HepG2 (cell line): ENCODE measurements around the gene CGB3. TPM values are rescaled to one million over a fixed set of nuclear protein-coding genes. Genes with fewer than 3 reads are reported as not detected.
A peak's percentile ranks its signal among the peaks of the same experiment; 100 is the strongest.

Experiments
- ATAC-seq: fragments of 200-7000 bp; cut with Tn5 transposase; 3 replicates; pipeline ENCODE4 v1.9.1; 2020; ENCODE audit warnings: mild to moderate bottlenecking, moderate library complexity
- BruUV-seq: library from RNA; stranded (reverse); fragments of 400-500 nt; replicated peaks from 2 replicates; lab custom pipeline; 2021; lab: Mats Ljungman, UMichigan
- CTCF ChIA-PET: fragments of 300-600 bp; formaldehyde crosslinking; extraction: SDS; loops from one replicate; lab custom pipeline; 2021; ENCODE audit warnings: low total read pairs, inconsistent platforms, low intra/inter-chr PET ratio; lab: Yijun Ruan, JAX
- POLR2A ChIA-PET: fragments of 350-600 bp; sonication (Branson Sonifier 250); formaldehyde crosslinking; loops from one replicate; lab custom pipeline; 2020; ENCODE audit warnings: antibody characterized with exemption, inconsistent platforms; lab: Yijun Ruan, JAX
- DNase-seq: peaks from one replicate; pipeline ENCODE4 v3.0.0-alpha.2; 2015; ENCODE audit warnings: low spot score
- FAIRE-seq: peaks from 3 replicates; lab custom pipeline; 2011; peaks lifted over from hg19 to GRCh38; lab: Jason Lieb, UNC
- H2AFZ ChIP-seq: one replicate; pipeline ENCODE4 v1.6.1; 2011; ENCODE audit warnings: low read length, inconsistent platforms
- H3K27ac ChIP-seq: fragments of 300-600 bp; 3 replicates; pipeline ENCODE4 v1.8.0; 2011; ENCODE audit warnings: mixed run types, mild to moderate bottlenecking, mixed read lengths, low read length, inconsistent platforms; ENCODE audit not compliant: insufficient read depth; ENCODE audit errors: extremely low read length
- H3K27me3 ChIP-seq, 2 experiments: fragments of 200-600 bp in 1 of 2; 2 replicates in 1 of 2; 3 replicates in 1 of 2; pipeline versions ENCODE4 v1.6.0 to v1.8.0; 2011; ENCODE audit warnings: low read length in 2 of 2, mild to moderate bottlenecking in 2 of 2, moderate library complexity in 2 of 2, inconsistent platforms in 1 of 2; ENCODE audit not compliant: insufficient read depth in 2 of 2, control insufficient read depth in 1 of 2
- H3K36me3 ChIP-seq, 2 experiments: fragments of 200-600 bp in 1 of 2; replicated peaks in 1 of 2; 2 replicates in 1 of 2; 3 replicates in 1 of 2; pipeline versions ENCODE4 v1.5.1 to v1.8.0; 2011; ENCODE audit warnings: low read length in 2 of 2, inconsistent platforms in 1 of 2; ENCODE audit not compliant: insufficient read depth in 2 of 2, control insufficient read depth in 1 of 2
- H3K4me1 ChIP-seq: 2 replicates; pipeline ENCODE4 v1.5.1; 2012; ENCODE audit warnings: low read length, inconsistent platforms; ENCODE audit not compliant: insufficient read depth
- H3K4me2 ChIP-seq: 2 replicates; pipeline ENCODE4 v1.6.0; 2011; ENCODE audit warnings: low read depth, low read length, inconsistent platforms
- H3K4me3 ChIP-seq, 3 experiments: fragments of 200-600 bp in 1 of 3; sonication (generic), shearing (Covaris generic) in 1 of 3; replicated peaks in 1 of 3; 2 replicates each; pipeline ENCODE4 v1.5.1; 2011 to 2016; ENCODE audit warnings: low read length in 3 of 3, inconsistent platforms in 2 of 3, low read depth in 2 of 3, mild to moderate bottlenecking in 2 of 3, control low read depth in 1 of 3, mixed read lengths in 1 of 3; ENCODE audit not compliant: insufficient read depth in 1 of 3
- H3K79me2 ChIP-seq: one replicate; pipeline ENCODE4 v1.6.1; 2011; ENCODE audit warnings: low read length, inconsistent platforms; ENCODE audit not compliant: insufficient read depth
- H3K9ac ChIP-seq: 2 replicates; pipeline ENCODE4 v1.6.0; 2011; ENCODE audit warnings: mild to moderate bottlenecking, low read depth, low read length, inconsistent platforms; ENCODE audit not compliant: insufficient read depth
- H3K9me3 ChIP-seq: 2 replicates; pipeline ENCODE4 v1.5.1; 2012; ENCODE audit warnings: mild to moderate bottlenecking, low read length
- H4K20me1 ChIP-seq: 2 replicates; pipeline ENCODE4 v1.6.0; 2011; ENCODE audit warnings: inconsistent platforms, mild to moderate bottlenecking, low read length, moderate library complexity; ENCODE audit not compliant: insufficient read depth
- CREB1 ChIP-seq, 2 experiments: fragments of 450-650 bp in 1 of 2; IDR thresholded peaks; 2 replicates each; pipeline ENCODE4 v1.6.1; 2016 to 2017; ENCODE audit warnings: control low read depth in 1 of 2, mild to moderate bottlenecking in 1 of 2, missing compliant biosample characterization in 1 of 2, missing genetic modification characterization in 1 of 2
- DRAP1 ChIP-seq: IDR thresholded peaks from 2 replicates; pipeline ENCODE4 v1.6.1; 2016; ENCODE audit warnings: missing genetic modification reagents, missing compliant biosample characterization
- FOXP1 ChIP-seq, 2 experiments: fragments of 450-650 bp in 1 of 2; IDR thresholded peaks; 2 replicates each; pipeline ENCODE4 v1.6.1; 2017 to 2018; ENCODE audit warnings: antibody characterized with exemption in 1 of 2
- HNRNPLL ChIP-seq: fragments of 200-400 bp; formaldehyde crosslinking; IDR thresholded peaks from 2 replicates; pipeline ENCODE4 v1.6.1; 2017; ENCODE audit warnings: mild to moderate bottlenecking, low read depth, low read length; ENCODE audit not compliant: poor library complexity, severe bottlenecking
- NR2F1 ChIP-seq, 2 experiments: fragments of 450-650 bp in 1 of 2; formaldehyde crosslinking in 1 of 2; IDR thresholded peaks; 2 replicates each; pipeline versions ENCODE4 v1.5.0 to v1.6.1; 2016 to 2020; ENCODE audit warnings: mild to moderate bottlenecking in 1 of 2, missing compliant biosample characterization in 1 of 2, missing genetic modification reagents in 1 of 2, moderate library complexity in 1 of 2
- RAD21 ChIP-seq: fragments of 450-650 bp; formaldehyde crosslinking; IDR thresholded peaks from 2 replicates; pipeline ENCODE4 v1.5.0; 2020; ENCODE audit warnings: mild to moderate bottlenecking
- U2AF1 ChIP-seq: fragments of 200-400 bp; formaldehyde crosslinking; optimal IDR thresholded peaks from 2 replicates; pipeline ENCODE3; 2017; ENCODE audit warnings: mild to moderate bottlenecking, low read depth, low read length
- ZFAT ChIP-seq: sonication (generic); formaldehyde crosslinking; conservative IDR thresholded peaks from 2 replicates; pipeline ENCODE4 v1.8.1; 2023; ENCODE audit warnings: missing genetic modification reagents, inconsistent platforms
- ZMYM4 ChIP-seq: sonication (generic); formaldehyde crosslinking; IDR thresholded peaks from 2 replicates; pipeline ENCODE4 v1.8.1; 2023; ENCODE audit warnings: mild to moderate bottlenecking, missing genetic modification reagents
- ZNF383 ChIP-seq: sonication (generic); formaldehyde crosslinking; IDR thresholded peaks from 2 replicates; pipeline ENCODE4 v1.4.0; 2020; ENCODE audit warnings: missing genetic modification reagents, mild to moderate bottlenecking, borderline replicate concordance
- ZNF430 ChIP-seq: sonication (generic); formaldehyde crosslinking; IDR thresholded peaks from 2 replicates; pipeline ENCODE4 v1.9.0; 2021; ENCODE audit warnings: mild to moderate bottlenecking, missing genetic modification reagents
- ZNF451 ChIP-seq: sonication (generic); formaldehyde crosslinking; IDR thresholded peaks from 2 replicates; pipeline ENCODE4 v1.5.0; 2020; ENCODE audit warnings: mild to moderate bottlenecking, missing genetic modification reagents
- ZNF577 ChIP-seq: sonication (generic); formaldehyde crosslinking; IDR thresholded peaks from 2 replicates; pipeline ENCODE4 v1.4.0; 2020; ENCODE audit warnings: mild to moderate bottlenecking, low read depth, missing genetic modification reagents, borderline replicate concordance
- WGBS: methylation state at CpG from one replicate; pipeline ENCODE4 v1.1.6; 2017; ENCODE audit warnings: low lambda C conversion rate; 5-methylcytosine and 5-hydroxymethylcytosine counted together
- in situ Hi-C: cut with HindIII; loops from 2 replicates; pipeline ENCODE4 v1.10.0; 2017; ENCODE audit warnings: low pct_unique_long_range_greater_than_20kb; ENCODE audit not compliant: extremely low pct_ligation_motif_present
- intact Hi-C: fragments of 100-400 bp; cut with micrococcal nuclease; formaldehyde crosslinking; loops from one replicate; pipeline ENCODE4 v1.10.0; 2022; ENCODE audit not compliant: unreplicated experiment
- polyA plus RNA-seq, 8 experiments: library from polyadenylated mRNA; depleted of rRNA in 3 of 8; stranded (reverse) in 7 of 8; unstranded in 1 of 8; fragments of >200 nt; fragmentation: Illumina TruSeq in 4 of 8; extraction: Trizol in 4 of 8; gene quantifications; 2 replicates each; pipeline versions ENCODE4 v1.2.1 to v1.2.3, GENCODE V29; 2011 to 2016; ENCODE audit warnings: low read depth in 4 of 8, missing spikeins in 1 of 8, mixed read lengths in 1 of 8; ENCODE audit not compliant: insufficient read depth in 1 of 8
- total RNA-seq, 5 experiments: library from RNA; depleted of rRNA; stranded (reverse); fragments of >200 nt; fragmentation: Illumina TruSeq; extraction: Trizol; gene quantifications; 2 replicates each; pipeline ENCODE4 v1.2.3, GENCODE V29; 2016; ENCODE audit warnings: low read depth in 1 of 5
- TF ChIP-seq, protein P1 (sequence below): sonication (generic); formaldehyde crosslinking; IDR thresholded peaks from 2 replicates; pipeline ENCODE4 v1.9.0; 2022; ENCODE audit warnings: missing genetic modification reagents, mild to moderate bottlenecking, borderline replicate concordance
- TF ChIP-seq, protein P2 (sequence below): IDR thresholded peaks from 2 replicates; pipeline ENCODE4 v1.6.1; 2016
- TF ChIP-seq, protein P3 (sequence below): IDR thresholded peaks from 2 replicates; pipeline ENCODE4 v1.6.1; 2012; ENCODE audit warnings: low read depth, low read length, improper control_type of control experiment

The CGB3 gene
- total and polyA plus RNA-seq, 2 of the 13 experiments (the other 11 are each of a cell fraction or from before 2014, with no cell fraction given) = not detected

- BruUV-seq = no TSS peak
- no peak for ATAC-seq
- no peak for TF ChIP-seq HNRNPLL
- TF ChIP-seq, protein P1, sequence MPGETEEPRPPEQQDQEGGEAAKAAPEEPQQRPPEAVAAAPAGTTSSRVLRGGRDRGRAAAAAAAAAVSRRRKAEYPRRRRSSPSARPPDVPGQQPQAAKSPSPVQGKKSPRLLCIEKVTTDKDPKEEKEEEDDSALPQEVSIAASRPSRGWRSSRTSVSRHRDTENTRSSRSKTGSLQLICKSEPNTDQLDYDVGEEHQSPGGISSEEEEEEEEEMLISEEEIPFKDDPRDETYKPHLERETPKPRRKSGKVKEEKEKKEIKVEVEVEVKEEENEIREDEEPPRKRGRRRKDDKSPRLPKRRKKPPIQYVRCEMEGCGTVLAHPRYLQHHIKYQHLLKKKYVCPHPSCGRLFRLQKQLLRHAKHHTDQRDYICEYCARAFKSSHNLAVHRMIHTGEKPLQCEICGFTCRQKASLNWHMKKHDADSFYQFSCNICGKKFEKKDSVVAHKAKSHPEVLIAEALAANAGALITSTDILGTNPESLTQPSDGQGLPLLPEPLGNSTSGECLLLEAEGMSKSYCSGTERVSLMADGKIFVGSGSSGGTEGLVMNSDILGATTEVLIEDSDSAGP = no peak
- no peak for TF ChIP-seq RAD21 (CRISPR knock-in tag)
- TF ChIP-seq, protein P2, sequence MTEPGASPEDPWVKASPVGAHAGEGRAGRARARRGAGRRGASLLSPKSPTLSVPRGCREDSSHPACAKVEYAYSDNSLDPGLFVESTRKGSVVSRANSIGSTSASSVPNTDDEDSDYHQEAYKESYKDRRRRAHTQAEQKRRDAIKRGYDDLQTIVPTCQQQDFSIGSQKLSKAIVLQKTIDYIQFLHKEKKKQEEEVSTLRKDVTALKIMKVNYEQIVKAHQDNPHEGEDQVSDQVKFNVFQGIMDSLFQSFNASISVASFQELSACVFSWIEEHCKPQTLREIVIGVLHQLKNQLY (CRISPR knock-in tag) = no peak
- TF ChIP-seq DRAP1 (CRISPR knock-in tag) = no peak
- no peak for TF ChIP-seq ZNF383 (CRISPR knock-in tag)
- TF ChIP-seq ZNF577 (CRISPR knock-in tag) = no peak
- no peak for TF ChIP-seq ZNF451 (CRISPR knock-in tag)
- no peak for TF ChIP-seq ZFAT
- TF ChIP-seq ZNF430 (CRISPR knock-in tag) = no peak
- TF ChIP-seq, protein P3, sequence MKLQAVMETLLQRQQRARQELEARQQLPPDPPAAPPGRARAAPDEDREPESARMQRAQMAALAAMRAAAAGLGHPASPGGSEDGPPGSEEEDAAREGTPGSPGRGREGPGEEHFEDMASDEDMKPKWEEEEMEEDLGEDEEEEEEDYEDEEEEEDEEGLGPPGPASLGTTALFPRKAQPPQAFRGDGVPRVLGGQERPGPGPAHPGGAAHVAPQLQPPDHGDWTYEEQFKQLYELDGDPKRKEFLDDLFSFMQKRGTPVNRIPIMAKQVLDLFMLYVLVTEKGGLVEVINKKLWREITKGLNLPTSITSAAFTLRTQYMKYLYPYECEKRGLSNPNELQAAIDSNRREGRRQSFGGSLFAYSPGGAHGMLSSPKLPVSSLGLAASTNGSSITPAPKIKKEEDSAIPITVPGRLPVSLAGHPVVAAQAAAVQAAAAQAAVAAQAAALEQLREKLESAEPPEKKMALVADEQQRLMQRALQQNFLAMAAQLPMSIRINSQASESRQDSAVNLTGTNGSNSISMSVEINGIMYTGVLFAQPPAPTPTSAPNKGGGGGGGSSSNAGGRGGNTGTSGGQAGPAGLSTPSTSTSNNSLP = no peak
- TF ChIP-seq ZMYM4 = no peak
- peak in 1 of 2 experiments; percentile 63; a peak in 2 of 4 replicates for TF ChIP-seq NR2F1 (CRISPR knock-in tag; IDR thresholded peaks at IDR 0.05)
- no peak for TF ChIP-seq U2AF1
- TF ChIP-seq CREB1 (IDR thresholded peaks at IDR 0.05) = 0 out of 2 replicates have a peak, but pooled peaks have one; percentile 15
- no peak for TF ChIP-seq CREB1 (CRISPR knock-in tag; IDR thresholded peaks at IDR 0.05)
- TF ChIP-seq FOXP1 (IDR thresholded peaks at IDR 0.05) = 0 out of 2 replicates have a peak, but pooled peaks have one; percentile 11
- TF ChIP-seq FOXP1 (CRISPR knock-in tag; IDR thresholded peaks at IDR 0.05) = no peak
Measured at GRCh38 chr19:49020931-49021895, 2.9 kb downstream of the CGB3 start.

More at GRCh38 chr19:49020931-49021895, 2.9 kb downstream of the CGB3 start:
- no peak overlapping the region for H3K9ac ChIP-seq
- no peaks in the 10 kb centered on the region for H3K9me3 ChIP-seq
- POLR2A ChIA-PET = interaction anchor here (1.2 kb wide), 1 partner anchor 28 kb away, joined by 4 read pairs; the partner anchor contains the start of genes GYS1 and RUVBL2
- no peak overlapping the region for H2AFZ ChIP-seq
- intact Hi-C loops (no loop called here), in situ Hi-C loops (no loop called here)
- H3K4me2 ChIP-seq = no peak overlapping the region
- H3K4me1 ChIP-seq = peaks cover 27% of the 10 kb centered on the region
- no peak for FAIRE-seq
- H3K27me3 ChIP-seq = peaks cover 0 to 25% of the 10 kb centered on the region in 2 experiments; a peak in 3 of 5 replicates
- no peak overlapping the region for H3K27ac ChIP-seq
- H3K36me3 ChIP-seq = no peaks in the 10 kb centered on the region; a peak in 1 of 5 replicates
- H3K4me3 ChIP-seq = no peak overlapping the region
- peak; percentile 23 for DNase-seq
- no peaks in the 10 kb centered on the region for H4K20me1 ChIP-seq
- CTCF ChIA-PET = no interaction called here
- no peaks in the 10 kb centered on the region for H3K79me2 ChIP-seq
- WGBS = 14% methylated on average over 16 of the region's 16 CpGs
